Calu3 (cell line): Measurements from ENCODE around the gene C21orf91. TPM values are rescaled to one million over a fixed set of nuclear protein-coding genes. Genes with fewer than 3 reads are reported as not detected.

ENCODE experiments used
- BruUV-seq: library from RNA; stranded (reverse); fragments of 400-500 nt; replicated peaks from 2 replicates; lab custom pipeline; 2021; lab: Mats Ljungman, UMichigan
- CTCF ChIA-PET: fragments of 300-600 bp; sonication (Branson Sonifier 250); formaldehyde crosslinking; loops from one replicate; lab custom pipeline; 2022; ENCODE audit warnings: antibody characterized with exemption; lab: Charles Lee
- DNase-seq: peaks from one replicate; pipeline ENCODE4 v3.0.0; 2022
- H3K27ac Mint-ChIP-seq: one replicate; pipeline ENCODE4 v1.8.0; 2022; ENCODE audit warnings: mixed read lengths; ENCODE audit not compliant: unreplicated experiment
- H3K27me3 Mint-ChIP-seq: one replicate; pipeline ENCODE4 v1.8.0; 2022; ENCODE audit warnings: mixed read lengths; ENCODE audit not compliant: unreplicated experiment
- H3K36me3 Mint-ChIP-seq: one replicate; pipeline ENCODE4 v1.8.0; 2022; ENCODE audit warnings: mild to moderate bottlenecking, moderate library complexity, mixed read lengths; ENCODE audit not compliant: insufficient read depth, unreplicated experiment
- H3K4me1 Mint-ChIP-seq: one replicate; pipeline ENCODE4 v1.8.0; 2022; ENCODE audit warnings: mild to moderate bottlenecking, low read depth, mixed read lengths; ENCODE audit not compliant: unreplicated experiment
- H3K4me3 Mint-ChIP-seq: one replicate; pipeline ENCODE4 v1.8.0; 2022; ENCODE audit warnings: mild to moderate bottlenecking, low read depth, moderate library complexity, mixed read lengths; ENCODE audit not compliant: unreplicated experiment
- H3K9me3 Mint-ChIP-seq: one replicate; pipeline ENCODE4 v1.8.0; 2022; ENCODE audit warnings: low read depth, mixed read lengths; ENCODE audit not compliant: unreplicated experiment
- intact Hi-C: fragments of 100-400 bp; cut with micrococcal nuclease; formaldehyde crosslinking; loops from one replicate; pipeline ENCODE4 v1.10.0; 2022; ENCODE audit not compliant: unreplicated experiment
- total RNA-seq: library from RNA; stranded (reverse); gene quantifications from 2 replicates; pipeline ENCODE4 v1.2.3, GENCODE V29; 2022
- TF ChIP-seq, protein P1 (sequence below): fragments of 200-600 bp; IDR thresholded peaks from one replicate; pipeline ENCODE4 v1.8.0; 2022; ENCODE audit warnings: antibody characterized with exemption; ENCODE audit not compliant: unreplicated experiment

Gene C21orf91
- total RNA-seq, 1 experiment from 2014 or later = 9.6 TPM

DNA sequence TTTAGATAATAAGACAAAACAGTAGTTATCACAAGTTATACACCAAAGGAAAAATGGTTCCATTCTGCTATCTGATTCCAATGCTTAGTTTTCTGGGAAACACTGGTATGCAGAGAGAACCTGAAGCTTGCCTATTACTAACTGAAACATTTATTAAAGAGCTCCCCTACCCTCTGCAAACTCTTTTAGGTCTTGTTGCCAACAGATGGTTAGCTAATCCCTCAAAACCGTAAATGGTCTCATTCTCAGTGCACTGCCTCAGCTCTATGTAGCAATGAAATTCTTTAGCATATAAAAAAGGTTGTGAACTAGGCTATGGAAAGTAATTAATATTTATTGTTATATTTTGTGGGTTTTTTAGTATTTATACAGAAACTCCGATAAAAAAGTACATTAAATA lies 20.4 kb downstream of the C21orf91 start:
- no peaks in the 10 kb centered on the region for H3K27me3 Mint-ChIP-seq
- H3K4me3 Mint-ChIP-seq = no peak overlapping the region
- intact Hi-C loops = no loop called here
- no peaks in the 10 kb centered on the region for H3K9me3 Mint-ChIP-seq
- H3K36me3 Mint-ChIP-seq = no peaks in the 10 kb centered on the region
- CTCF ChIA-PET = no interaction called here
- TF ChIP-seq, protein P1, sequence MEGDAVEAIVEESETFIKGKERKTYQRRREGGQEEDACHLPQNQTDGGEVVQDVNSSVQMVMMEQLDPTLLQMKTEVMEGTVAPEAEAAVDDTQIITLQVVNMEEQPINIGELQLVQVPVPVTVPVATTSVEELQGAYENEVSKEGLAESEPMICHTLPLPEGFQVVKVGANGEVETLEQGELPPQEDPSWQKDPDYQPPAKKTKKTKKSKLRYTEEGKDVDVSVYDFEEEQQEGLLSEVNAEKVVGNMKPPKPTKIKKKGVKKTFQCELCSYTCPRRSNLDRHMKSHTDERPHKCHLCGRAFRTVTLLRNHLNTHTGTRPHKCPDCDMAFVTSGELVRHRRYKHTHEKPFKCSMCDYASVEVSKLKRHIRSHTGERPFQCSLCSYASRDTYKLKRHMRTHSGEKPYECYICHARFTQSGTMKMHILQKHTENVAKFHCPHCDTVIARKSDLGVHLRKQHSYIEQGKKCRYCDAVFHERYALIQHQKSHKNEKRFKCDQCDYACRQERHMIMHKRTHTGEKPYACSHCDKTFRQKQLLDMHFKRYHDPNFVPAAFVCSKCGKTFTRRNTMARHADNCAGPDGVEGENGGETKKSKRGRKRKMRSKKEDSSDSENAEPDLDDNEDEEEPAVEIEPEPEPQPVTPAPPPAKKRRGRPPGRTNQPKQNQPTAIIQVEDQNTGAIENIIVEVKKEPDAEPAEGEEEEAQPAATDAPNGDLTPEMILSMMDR = no peak
- no peak for DNase-seq
- no peaks in the 10 kb centered on the region for H3K4me1 Mint-ChIP-seq
- no peak overlapping the region for H3K27ac Mint-ChIP-seq
- BruUV-seq = no TSS peak

DNA sequence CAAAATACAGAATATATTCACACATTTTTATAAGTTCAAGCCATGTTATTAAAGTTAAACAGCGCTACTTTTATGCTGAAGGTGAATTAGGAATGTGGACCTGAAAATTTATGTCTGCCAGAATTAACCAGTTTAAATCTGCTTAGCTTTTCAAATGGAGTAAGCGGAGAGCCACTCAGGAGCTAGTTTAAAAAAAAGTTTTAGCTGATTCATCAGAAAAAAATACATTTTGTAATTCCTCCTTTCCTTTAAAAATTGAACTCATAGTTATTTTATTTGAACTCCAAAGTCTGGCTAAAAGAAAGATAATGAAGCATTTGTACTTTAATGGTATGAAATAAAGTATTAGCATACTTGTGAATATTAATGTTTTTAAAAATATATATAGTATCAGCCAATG lies 21.2 kb downstream of the C21orf91 start:
- Mint-ChIP-seq H3K4me3 (no peak overlapping the region), H3K9me3 (no peaks in the 10 kb centered on the region), H3K27ac (no peak overlapping the region), H3K4me1 (no peaks in the 10 kb centered on the region), H3K27me3 (no peaks in the 10 kb centered on the region), H3K36me3 (no peaks in the 10 kb centered on the region)
- TF ChIP-seq, protein P1 = no peak
- CTCF ChIA-PET = no interaction called here
- no peak for DNase-seq
- BruUV-seq = no TSS peak
- intact Hi-C loops = no loop called here

- DNase-seq = no peak
- CTCF ChIA-PET = no interaction called here
Measured at GRCh38 chr21:17796503-17796902, 22.7 kb downstream of the C21orf91 start.

DNA sequence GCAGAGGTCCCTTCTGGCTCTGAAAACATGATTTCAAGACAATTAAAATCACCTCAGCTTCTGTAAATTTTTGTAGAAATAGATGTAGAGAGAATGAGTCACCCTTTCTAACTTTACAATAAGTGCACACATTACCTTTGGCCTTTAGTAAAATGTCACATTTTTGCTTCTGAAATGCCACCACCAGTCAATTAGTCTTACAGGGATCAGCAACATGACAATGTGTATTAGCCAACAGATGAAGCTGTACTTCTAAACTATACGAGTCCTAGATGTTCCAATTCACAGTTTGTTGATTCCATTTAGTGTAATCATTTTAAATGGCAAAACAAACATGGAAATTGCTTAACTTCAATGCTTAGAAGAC lies 23.1 kb downstream of the C21orf91 start:
- H3K4me1 Mint-ChIP-seq = no peaks in the 10 kb centered on the region
- H3K4me3 Mint-ChIP-seq = no peak overlapping the region
- H3K36me3 Mint-ChIP-seq = no peaks in the 10 kb centered on the region
- TF ChIP-seq, protein P1 = no peak
- intact Hi-C loops = no loop called here
- no peaks in the 10 kb centered on the region for H3K9me3 Mint-ChIP-seq
- CTCF ChIA-PET = no interaction called here
- H3K27ac Mint-ChIP-seq = no peak overlapping the region
- H3K27me3 Mint-ChIP-seq = no peaks in the 10 kb centered on the region
- DNase-seq = no peak
- BruUV-seq = no TSS peak

More at GRCh38 chr21:17796503-17796902, 22.7 kb downstream of the C21orf91 start:
- no peak overlapping the region for H3K27ac Mint-ChIP-seq
- no peak overlapping the region for H3K4me3 Mint-ChIP-seq
- BruUV-seq = no TSS peak
- TF ChIP-seq, protein P1 = no peak
- H3K4me1 Mint-ChIP-seq = no peaks in the 10 kb centered on the region
- H3K9me3 Mint-ChIP-seq = no peaks in the 10 kb centered on the region
- intact Hi-C loops = no loop called here
- H3K27me3 Mint-ChIP-seq = no peaks in the 10 kb centered on the region
- no peaks in the 10 kb centered on the region for H3K36me3 Mint-ChIP-seq
